T-helper 2 cell (primary cell): Measurements from ENCODE around the gene SEL1L.
A peak's percentile ranks its signal among the peaks of the same experiment; 100 is the strongest.
"Not testable (repeated sequence)": the region's sequence is repeated elsewhere in the genome, so short reads cannot be mapped to it uniquely, and the experiment has no call there.

ENCODE experiments used
- DNase-seq, 5 experiments: peaks; one replicate each; pipeline versions ENCODE4 v3.0.0 to v3.0.0-alpha.2; 2012 to 2022

SEL1L gene

GRCh38 chr14:81446279-81447007 lies 87.2 kb downstream of the SEL1L start:
- DNase-seq = no peak

GRCh38 chr14:81441626-81442134 lies 92.0 kb downstream of the SEL1L start:
- DNase-seq = no peak

GRCh38 chr14:81440041-81440440 lies 93.6 kb downstream of the SEL1L start:
- no peak for DNase-seq

- DNase-seq = no peak
Measured at GRCh38 chr14:81437244-81437643, 96.4 kb downstream of the SEL1L start.

- DNase-seq = peak in 3 of 5 experiments; percentile 6 to 42 (median 12)
Measured at GRCh38 chr14:81436296-81437138, 97.1 kb downstream of the SEL1L start.

GRCh38 chr14:81435391-81436295 lies 98.0 kb downstream of the SEL1L start:
- DNase-seq = peak in 1 of 5 experiments; percentile 46

DNA sequence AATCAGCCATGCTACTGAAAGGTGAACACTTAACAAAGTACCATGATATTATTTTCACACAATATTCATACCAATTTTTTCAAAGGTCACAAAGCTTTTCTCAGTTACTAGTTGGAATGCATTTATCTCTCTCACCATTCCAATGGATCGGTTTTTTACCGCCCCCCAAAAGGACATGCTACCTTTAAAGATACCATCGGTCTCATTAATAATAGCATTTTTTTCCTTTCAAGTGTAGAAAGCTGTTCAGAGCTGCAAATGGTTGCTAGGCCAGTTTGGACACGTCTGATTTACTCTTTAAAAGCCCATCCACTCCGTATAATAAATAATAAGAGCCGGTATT lies 98.6 kb downstream of the SEL1L start:
- DNase-seq = no peak

DNA sequence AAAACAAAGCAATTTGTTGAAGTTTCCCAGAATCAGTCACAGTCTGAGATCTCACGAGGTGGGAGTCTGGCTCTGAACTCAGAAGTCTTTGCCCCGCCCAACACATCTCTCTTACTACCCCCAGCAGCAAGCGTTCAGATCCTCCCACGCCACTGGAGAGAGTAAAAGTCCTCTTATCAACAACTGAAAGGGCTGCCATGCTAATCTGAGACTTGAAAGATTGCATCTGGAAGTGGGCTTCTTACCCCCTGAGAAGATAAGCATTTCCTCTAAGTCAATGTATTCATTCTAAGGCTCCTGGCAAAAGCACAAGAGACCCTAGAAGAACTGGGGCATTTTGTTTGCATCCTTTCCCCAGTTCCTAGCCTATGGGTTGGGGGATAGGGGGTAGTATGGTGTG lies 99.4 kb downstream of the SEL1L start:
- no peak for DNase-seq

DNA sequence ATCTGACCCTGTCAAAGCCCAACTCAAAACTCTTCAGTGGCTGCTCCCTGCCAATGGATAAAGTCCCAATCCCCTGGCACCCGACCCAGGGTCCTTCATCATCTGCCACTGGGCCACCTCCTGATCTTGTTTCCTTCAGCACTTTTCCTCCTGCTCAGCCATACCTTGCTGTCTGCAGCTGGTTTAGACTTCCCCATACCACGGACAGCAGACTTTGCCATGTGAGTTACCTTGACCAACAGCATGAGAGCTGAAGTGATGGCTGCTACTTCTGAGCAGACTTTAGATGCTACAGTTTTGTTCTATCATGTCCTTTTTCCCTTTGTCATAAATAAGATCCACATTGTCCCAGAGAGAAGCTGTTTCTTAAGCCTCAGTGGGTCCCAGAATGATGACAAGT lies 100.3 kb downstream of the SEL1L start:
- DNase-seq = no peak

- DNase-seq = no peak
Measured at GRCh38 chr14:81432219-81432661, 101.4 kb downstream of the SEL1L start.

DNA sequence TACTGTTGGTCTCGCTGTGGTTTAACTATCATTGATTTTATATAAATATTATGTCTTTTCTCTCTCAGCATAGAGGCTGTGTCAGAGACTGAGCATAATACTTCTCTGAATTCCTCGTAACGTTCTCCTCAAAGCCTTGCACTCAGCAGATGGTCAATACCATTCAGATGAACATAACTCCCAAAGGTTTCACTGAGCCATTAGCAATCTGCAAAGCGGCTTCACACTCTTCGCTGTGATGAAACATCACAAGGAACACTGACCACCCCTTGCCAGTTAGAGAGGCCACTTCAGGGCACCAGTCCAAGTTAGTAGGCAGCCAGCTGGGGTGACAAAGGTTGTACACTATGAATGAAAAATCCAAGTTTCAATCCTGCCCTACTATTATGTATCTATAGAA lies 103.4 kb downstream of the SEL1L start:
- no peak for DNase-seq

DNA sequence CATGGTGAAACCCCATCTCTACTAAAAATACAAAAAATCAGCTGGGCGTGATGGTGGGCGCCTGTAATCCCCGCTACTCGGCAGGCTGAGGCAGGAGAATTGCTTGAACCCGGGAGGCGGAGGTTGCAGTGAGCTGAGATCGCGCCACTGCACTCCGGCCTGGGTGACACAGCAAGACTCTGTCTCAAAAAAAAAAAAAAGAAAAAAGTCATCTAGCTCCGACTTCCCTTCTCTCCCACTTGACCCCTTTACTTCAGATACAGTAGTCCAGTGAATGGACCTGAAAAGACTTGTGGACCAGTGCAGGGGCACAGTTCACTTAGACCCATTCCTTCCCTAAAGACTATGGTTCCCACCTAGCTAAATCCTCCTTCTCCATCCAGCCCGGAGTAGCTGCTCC lies 103.9 kb downstream of the SEL1L start:
- not testable (repeated sequence) for DNase-seq

DNA sequence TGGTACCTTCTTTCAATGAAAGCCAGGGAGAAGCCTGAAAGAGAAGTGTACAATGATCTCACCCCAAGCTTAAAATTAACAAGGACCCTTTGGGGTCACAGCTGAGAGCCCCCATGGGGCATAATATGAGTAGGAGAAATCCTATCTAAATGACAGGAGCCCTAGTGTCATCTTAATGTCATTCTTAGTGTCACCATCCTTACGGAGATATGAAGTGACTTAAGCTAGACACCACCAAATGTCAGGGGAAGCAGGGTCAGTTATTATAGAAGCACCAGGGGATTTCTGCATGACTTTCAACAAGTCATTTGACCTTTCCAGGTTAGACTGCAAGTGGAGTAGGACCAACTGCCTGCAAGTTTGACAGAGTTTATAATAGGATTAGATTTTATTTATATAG lies 104.6 kb downstream of the SEL1L start:
- DNase-seq = no peak

DNA sequence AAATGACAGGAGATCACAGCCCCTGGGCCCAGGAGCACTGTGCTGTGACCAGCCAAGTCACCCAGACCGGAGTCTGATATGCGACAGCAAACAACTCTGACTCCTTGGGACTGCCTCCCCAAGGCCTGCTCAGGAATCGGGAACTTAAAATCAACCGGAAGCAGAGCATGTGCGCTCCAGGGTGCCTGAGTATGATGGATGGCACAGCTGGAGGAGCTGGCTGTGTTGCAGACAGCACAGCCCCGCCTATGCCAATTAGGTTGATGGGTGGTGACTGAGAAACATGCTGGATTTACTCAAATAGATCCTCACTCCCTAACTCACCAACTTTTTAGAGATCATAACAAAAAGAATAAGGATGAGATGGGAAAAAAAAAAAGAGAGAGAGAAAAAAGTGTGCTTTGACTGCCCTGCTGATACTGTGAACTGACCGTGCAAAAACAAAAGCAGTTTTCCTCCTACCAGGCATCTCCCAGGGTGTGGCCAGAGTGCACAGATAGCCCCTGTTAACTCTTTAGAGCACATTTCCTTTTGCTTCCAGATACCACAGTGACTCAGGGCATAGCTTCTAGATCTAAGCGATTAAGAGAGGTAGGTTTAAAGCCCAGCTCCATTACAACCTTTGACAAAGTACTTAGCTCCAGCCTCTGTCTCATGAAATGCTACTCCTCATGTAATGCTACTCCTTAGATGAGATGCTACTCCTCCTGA lies 106.2 kb downstream of the SEL1L start:
- no peak for DNase-seq

DNA sequence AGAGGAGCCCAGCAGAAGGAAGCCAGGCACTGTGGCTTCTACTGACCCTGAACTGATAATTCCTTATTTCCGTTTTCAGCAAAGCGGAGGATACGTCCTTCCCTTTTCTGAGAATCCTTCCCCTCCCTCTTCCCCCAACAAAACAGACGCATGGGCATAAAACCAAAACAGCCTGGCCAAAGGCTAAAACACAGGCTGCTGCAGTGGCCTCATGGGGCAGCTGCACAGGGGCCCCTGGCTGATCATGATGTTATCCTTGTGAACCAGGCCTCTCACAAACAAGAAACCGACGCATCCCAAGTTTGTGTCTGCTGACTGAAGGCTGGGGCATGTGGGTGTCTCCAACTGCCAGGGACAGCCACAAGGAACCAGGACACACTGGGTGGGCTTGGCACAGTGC lies 110.1 kb downstream of the SEL1L start:
- DNase-seq = no peak
